Measurements from ENCODE around the gene CYP2A6.

Gene CYP2A6

GRCh38 chr19:40802300-40803169 is 47.7 kb downstream of the CYP2A6 start:
- no peak for DNase-seq (ENCODE audit: low read depth)

DNA sequence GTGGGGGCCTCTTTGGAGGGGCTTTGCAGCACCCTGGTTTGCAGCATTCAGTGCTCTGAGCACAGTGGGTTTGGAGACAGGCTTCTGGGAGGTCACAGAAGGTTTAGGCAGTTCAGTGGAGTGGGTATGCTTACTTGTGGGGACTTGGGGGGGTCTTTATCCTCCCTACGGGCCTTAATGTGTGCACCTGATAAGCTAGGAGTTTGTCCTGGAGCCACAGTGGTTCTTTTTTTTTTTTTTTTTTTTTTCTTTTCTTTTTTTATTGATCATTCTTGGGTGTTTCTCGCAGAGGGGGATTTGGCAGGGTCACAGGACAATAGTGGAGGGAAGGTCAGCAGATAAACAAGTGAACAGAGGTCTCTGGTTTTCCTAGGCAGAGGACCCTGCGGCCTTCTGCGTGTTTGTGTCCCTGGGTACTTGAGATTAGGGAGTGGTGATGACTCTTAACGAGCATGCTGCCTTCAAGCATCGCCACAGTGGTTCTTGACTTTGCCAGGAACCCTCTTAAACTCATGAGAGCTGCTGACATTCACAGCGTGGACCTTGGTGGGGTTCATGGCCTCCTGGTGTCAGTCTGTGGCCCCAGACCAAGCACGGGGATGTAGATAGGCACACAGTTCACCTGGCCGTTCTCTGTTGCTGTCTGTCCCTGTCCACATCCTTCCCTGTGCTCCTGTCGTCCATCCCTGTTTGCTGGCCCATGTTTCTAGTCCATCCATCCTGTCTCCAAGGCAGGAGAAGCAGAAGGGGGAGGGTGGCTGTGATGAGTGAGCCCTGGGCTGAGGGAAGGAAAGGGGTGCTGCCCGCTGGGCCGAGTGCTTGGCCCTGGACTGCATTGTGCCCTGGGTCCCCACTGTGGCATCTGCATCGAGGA is 48.6 kb downstream of the CYP2A6 start:
- no peak for DNase-seq (ENCODE audit: low read depth)

GRCh38 chr19:40800997-40801377 is 49.3 kb downstream of the CYP2A6 start:
- no peak for DNase-seq (ENCODE audit: low read depth)

DNA sequence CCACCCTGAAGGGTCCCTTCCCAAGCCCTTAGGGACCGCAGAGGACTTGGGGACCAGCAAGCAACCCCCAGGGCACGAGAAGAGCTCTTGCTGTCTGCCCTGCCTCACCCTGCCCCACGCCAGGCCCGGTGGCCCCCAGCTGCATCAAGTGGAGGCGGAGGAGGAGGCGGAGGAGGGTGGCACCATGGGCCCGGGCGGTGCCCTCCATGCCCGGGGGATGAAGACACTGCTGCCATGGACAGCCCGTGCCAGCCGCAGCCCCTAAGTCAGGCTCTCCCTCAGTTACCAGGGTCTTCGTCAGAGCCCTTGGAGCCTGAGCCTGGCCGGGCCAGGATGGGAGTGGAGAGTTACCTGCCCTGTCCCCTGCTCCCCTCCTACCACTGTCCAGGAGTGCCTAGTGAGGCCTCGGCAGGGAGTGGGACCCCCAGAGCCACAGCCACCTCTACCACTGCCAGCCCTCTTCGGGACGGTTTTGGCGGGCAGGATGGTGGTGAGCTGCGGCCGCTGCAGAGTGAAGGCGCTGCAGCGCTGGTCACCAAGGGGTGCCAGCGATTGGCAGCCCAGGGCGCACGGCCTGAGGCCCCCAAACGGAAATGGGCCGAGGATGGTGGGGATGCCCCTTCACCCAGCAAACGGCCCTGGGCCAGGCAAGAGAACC is 49.8 kb downstream of the CYP2A6 start:
- DNase-seq (ENCODE audit: low read depth) = no peak

GRCh38 chr19:40799558-40800338 is 50.5 kb downstream of the CYP2A6 start:
- DNase-seq (ENCODE audit: low read depth) = no peak

GRCh38 chr19:40798683-40799557 is 51.3 kb downstream of the CYP2A6 start, which contains the start of gene EGLN2:
Gene EGLN2 (plus strand): TSS chr19:40799191. CDS start chr19:40800573, 1,382 bp downstream.
- peak; percentile 92 for DNase-seq (ENCODE audit: low read depth)

DNA sequence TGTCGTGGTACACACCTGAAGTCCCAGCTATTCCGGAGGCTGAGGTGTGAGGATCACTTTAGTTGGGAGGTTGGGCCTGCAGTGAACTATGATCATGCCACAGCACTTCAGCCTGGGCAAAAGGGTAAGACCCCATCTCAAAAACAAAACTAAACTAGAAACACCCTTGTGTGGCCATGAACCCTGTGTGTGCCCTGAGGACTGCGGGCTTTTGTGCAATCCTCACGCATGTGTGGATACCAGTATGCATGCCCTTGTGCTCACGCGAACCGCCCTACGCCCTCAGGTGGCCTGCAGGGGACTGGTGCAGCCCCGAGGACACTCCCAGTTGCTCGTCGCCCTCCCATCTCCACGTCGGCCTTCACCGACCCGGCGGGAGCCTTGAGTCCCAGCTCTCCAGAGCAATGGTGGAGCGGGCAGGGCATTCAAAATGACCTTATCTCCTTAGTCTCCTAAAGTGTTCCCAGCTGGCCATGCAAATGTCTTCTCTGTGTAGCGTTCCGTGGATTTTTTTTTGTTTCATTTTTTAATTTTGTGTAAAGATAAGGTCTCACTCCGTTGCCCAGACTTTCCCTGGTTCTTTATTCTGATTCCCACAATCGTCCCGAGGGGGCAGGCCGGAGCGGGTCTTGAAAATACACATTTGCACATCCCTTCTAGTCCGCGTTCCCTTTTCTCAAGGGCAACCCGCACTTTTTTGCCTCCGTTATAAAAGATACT is 52.1 kb downstream of the CYP2A6 start:
- no peak for DNase-seq (ENCODE audit: low read depth)

DNA sequence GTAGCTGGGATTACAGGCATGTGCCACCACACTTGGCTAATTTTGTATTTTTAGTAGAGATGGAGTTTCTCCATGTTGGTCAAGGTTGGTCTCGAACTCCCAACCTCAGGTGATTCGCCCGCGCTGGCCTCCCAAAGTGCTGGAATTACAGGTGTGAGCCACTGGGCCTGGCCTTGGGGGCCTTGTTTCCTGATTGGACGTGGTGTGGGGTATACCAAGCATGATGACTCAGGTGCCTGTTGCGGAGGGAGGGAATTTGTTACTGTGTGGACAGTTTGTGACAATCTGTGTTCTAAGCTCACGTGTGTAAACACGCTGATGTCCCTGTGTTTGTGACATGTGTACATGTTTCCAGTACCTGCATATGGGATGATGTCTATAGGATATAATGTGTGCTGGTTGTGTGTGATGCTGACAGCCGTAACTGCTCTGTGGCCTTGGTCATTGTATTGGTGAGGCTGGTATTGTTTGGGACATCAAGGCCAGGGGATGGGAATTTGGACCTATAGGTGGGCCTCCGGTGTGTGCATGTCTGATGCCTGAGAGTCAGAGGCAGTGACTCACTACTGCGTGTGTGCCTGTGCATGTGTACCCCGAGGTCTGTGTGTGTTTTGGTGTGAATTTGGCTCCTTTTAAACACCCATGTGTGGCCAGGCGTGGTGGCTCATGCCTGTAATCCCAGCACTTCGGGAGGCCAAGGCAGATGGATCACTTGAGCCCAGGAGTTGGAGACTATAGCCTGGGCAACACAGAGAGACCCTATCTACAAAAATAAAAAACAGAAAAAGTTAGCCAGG is 52.9 kb downstream of the CYP2A6 start:
- no peak for DNase-seq (ENCODE audit: low read depth)

Measured in GM04503 (cell line).